Measurements from ENCODE around the gene SRRM2.

The SRRM2 gene

DNA sequence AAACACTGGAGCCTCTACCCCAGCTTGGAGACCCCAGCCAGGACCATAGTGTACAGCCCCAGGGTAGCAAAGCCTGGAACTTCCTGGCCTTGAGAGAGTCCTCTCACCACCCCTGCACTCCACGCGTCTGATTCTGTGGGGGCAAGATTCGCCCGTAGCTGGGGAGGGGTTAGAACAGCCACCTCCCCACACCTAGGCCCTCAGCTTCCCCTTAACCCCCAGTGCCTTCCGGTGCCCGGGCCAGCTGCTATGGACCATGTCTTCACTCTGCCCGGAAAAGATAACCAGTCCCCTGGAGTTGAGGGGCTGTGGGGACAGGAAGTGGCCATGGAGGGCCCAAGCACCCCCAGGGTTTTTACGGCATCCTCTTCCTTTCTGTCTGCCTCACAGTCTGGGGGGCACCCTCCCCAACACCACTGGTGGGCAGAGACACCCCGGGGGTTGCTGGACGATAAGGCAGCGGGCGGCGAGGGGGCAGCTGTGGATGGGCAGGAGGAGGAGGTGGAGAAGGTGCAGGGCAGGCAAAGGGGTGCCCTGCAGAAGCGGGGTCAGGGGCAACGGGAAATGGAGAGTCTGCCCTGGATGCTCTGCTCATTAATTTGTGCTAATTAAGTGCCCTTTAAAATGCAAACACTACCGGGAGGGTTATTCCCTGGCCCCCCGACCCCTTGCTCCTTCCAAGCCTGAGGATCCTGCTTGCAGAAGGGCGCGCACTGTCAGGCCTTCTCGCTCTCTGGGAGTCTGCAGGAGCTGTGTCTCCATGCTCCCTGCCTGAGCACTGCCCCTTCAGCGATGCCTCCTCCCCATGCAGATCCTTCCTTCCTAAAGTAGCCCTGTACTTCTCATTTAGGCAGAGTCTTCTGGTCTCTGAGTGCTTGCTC, 34.8 kb upstream of the SRRM2 start:
- H3K14ac ChIP-seq (ENCODE audit: low read length), result no peak overlapping the region
- no CpG with 5 or more reads among the region's 21 CpGs for WGBS, 2 donors (ENCODE audit: extremely low coverage in 2 of 2, insufficient read length in 2 of 2, insufficient replicate concordance in 1 of 2)
- H3K36me3 ChIP-seq (replicated peaks in 1 of 2; ENCODE audit: control insufficient read depth in 2 of 2, insufficient read depth in 2 of 2, low read length in 2 of 2), result no peaks in the 10 kb centered on the region
- peaks cover 5% of the 10 kb centered on the region for H3K79me1 ChIP-seq (ENCODE audit: low read depth, low read length)
- no peak for DNase-seq (ENCODE audit: low spot score)
- H3K4me3 ChIP-seq (ENCODE audit: low read length in 2 of 2), result no peak overlapping the region
- no peak overlapping the region for H2BK15ac ChIP-seq (ENCODE audit: low read length)
- no peak overlapping the region for H3K4ac ChIP-seq (ENCODE audit: low read length)
- H2AK5ac ChIP-seq (ENCODE audit: low read depth, low read length), result no peak overlapping the region
- H2BK5ac ChIP-seq (ENCODE audit: low read length), result no peak overlapping the region
- peak overlapping the region; percentile 51 for H3K9ac ChIP-seq (ENCODE audit: low read depth, low read length, poor library complexity)
- H2BK12ac ChIP-seq (ENCODE audit: low read length), result no peak overlapping the region
- no peak overlapping the region for H2BK120ac ChIP-seq (ENCODE audit: low read depth, low read length)
- H4K91ac ChIP-seq (ENCODE audit: low read depth, low read length, poor library complexity), result no peak overlapping the region
- no peak overlapping the region for H3K4me2 ChIP-seq (ENCODE audit: insufficient read depth, low read length, poor library complexity, severe bottlenecking)
- peaks cover 0 to 4% of the 10 kb centered on the region in 2 donors for H3K4me1 ChIP-seq (ENCODE audit: control insufficient read depth in 2 of 2, insufficient read depth in 1 of 2, low read depth in 1 of 2, low read length in 2 of 2)
- no peak overlapping the region for H3K23ac ChIP-seq (ENCODE audit: low read depth, low read length, poor library complexity)
- no peak overlapping the region for H3K27ac ChIP-seq (replicated peaks; ENCODE audit: low read length)
- no peak overlapping the region for H3K18ac ChIP-seq (ENCODE audit: low read length)
- H3K27me3 ChIP-seq (ENCODE audit: control insufficient read depth in 3 of 3, insufficient read depth in 3 of 3, low read depth in 1 of 3, low read length in 3 of 3), result peaks cover 0 to 4% (median 0%) of the 10 kb centered on the region in 3 experiments
- no peak overlapping the region for H4K8ac ChIP-seq (ENCODE audit: low read depth, low read length)
- no peaks in the 10 kb centered on the region for H3K9me3 ChIP-seq (replicated peaks in 1 of 2; ENCODE audit: control insufficient read depth in 2 of 2, insufficient read depth in 1 of 2, low read depth in 1 of 2, low read length in 2 of 2)
- no peak overlapping the region for H2AFZ ChIP-seq (ENCODE audit: low read length)

DNA sequence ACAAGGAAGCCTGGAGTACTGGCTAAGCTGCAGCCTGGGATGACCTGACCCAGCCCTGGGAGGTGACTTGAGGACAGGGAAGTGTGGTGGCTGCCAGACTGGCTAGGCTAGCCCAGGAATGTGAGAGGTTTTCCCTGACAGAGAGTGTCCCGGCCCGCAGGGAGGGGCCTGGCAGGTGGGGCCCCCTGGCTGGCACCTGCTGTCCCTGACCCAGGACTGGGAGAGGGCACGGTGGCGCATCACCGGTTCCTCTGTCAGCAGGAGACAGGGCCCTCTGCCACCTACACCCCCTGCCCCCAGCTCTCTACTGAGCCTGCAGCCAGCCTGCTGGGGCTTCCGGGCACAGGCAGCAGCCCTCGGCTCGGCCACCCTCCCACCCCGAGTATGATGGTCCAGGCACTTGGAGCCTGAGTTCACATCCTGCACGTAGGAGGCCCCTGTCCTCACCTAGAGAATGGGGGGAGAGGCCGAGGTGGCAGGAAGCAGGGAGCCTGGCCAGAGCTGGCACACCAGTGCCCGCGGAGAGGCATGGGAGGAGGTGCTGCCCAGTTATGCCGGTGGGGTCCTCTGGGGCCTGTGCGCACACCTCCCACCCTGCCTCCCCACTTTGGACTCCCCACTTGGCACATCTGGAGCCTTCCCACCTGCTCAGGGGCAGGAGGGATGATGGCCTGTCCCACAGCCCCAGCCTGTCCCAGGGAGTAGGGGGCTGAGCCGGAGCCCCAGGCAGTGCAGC, 32.9 kb upstream of the SRRM2 start:
- Histone ChIP-seq H3K4me3 (ENCODE audit: low read length in 2 of 2) (peak overlapping the region in 1 of 2 donors; percentile 60), H3K9ac (ENCODE audit: low read depth, low read length, poor library complexity) (peak overlapping the region; percentile 60), H3K4me2 (ENCODE audit: insufficient read depth, low read length, poor library complexity, severe bottlenecking) (no peak overlapping the region), H4K8ac (ENCODE audit: low read depth, low read length) (no peak overlapping the region), H3K27me3 (ENCODE audit: control insufficient read depth in 3 of 3, insufficient read depth in 3 of 3, low read depth in 1 of 3, low read length in 3 of 3) (peaks cover 0 to 5% (median 4%) of the 10 kb centered on the region in 3 experiments), H2AFZ (ENCODE audit: low read length) (peak overlapping the region; percentile 17), H3K36me3 (replicated peaks in 1 of 2; ENCODE audit: control insufficient read depth in 2 of 2, insufficient read depth in 2 of 2, low read length in 2 of 2) (no peaks in the 10 kb centered on the region), H3K18ac (ENCODE audit: low read length) (peak overlapping the region; percentile 11), H3K4ac (ENCODE audit: low read length) (no peak overlapping the region), H3K23ac (ENCODE audit: low read depth, low read length, poor library complexity) (peak overlapping the region; percentile 85), H3K4me1 (ENCODE audit: control insufficient read depth in 2 of 2, insufficient read depth in 1 of 2, low read depth in 1 of 2, low read length in 2 of 2) (peaks cover 0 to 4% of the 10 kb centered on the region in 2 donors), H2BK12ac (ENCODE audit: low read length) (peak overlapping the region; percentile 73), H2BK5ac (ENCODE audit: low read length) (peak overlapping the region; percentile 35), H2AK5ac (ENCODE audit: low read depth, low read length) (peak overlapping the region; percentile 98), H3K14ac (ENCODE audit: low read length) (no peak overlapping the region), H2BK15ac (ENCODE audit: low read length) (peak overlapping the region; percentile 49), H3K9me3 (replicated peaks in 1 of 2; ENCODE audit: control insufficient read depth in 2 of 2, insufficient read depth in 1 of 2, low read depth in 1 of 2, low read length in 2 of 2) (no peaks in the 10 kb centered on the region), H4K91ac (ENCODE audit: low read depth, low read length, poor library complexity) (no peak overlapping the region), H2BK120ac (ENCODE audit: low read depth, low read length) (no peak overlapping the region), H3K79me1 (ENCODE audit: low read depth, low read length) (peaks cover 5% of the 10 kb centered on the region), H3K27ac (replicated peaks; ENCODE audit: low read length) (no peak overlapping the region)
- no CpG with 5 or more reads among the region's 16 CpGs for WGBS, 2 donors (ENCODE audit: extremely low coverage in 2 of 2, insufficient read length in 2 of 2, insufficient replicate concordance in 1 of 2)
- no peak for DNase-seq (ENCODE audit: low spot score)

DNA sequence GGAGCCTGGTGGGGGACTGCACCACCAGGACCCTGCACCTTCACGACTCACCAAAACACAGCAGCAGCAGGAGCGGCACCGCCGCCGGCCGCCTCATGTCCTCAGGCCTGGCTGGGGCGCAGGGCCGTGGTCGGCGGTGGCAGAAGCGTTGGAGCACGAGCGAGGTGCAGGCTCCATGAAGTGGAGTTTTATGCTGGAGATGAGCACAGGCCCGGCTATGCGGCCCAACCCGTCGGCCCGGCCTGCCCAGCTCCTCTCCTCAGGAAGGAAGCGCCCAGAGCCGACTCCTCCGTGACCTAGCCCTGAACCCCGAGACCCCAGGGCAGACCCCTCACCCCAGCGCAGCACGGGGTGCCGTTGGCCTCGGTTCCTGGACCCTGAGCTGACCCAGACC, 32.4 kb upstream of the SRRM2 start, which contains the start of gene PRSS27:
Gene PRSS27, minus strand, starts transcription at position 161 of the 394 bp plus-strand sequence. Its CDS starts 64 bp downstream, at position 97.
- Histone ChIP-seq H3K14ac (ENCODE audit: low read length) (peak within 1 kb of the TSS; percentile 38), H3K23ac (ENCODE audit: low read depth, low read length, poor library complexity) (peak within 1 kb of the TSS; percentile 96)
- WGBS, 2 donors (ENCODE audit: extremely low coverage in 2 of 2, insufficient read length in 2 of 2, insufficient replicate concordance in 1 of 2), result no CpG with 5 or more reads among the region's 26 CpGs

More for the DNA sequence above, 32.4 kb upstream of the SRRM2 start, which contains the start of gene PRSS27:
- peak within 1 kb of the TSS; percentile 65 for H4K8ac ChIP-seq (ENCODE audit: low read depth, low read length)
- no peaks in the 10 kb centered on the region for H3K9me3 ChIP-seq (replicated peaks in 1 of 2; ENCODE audit: control insufficient read depth in 2 of 2, insufficient read depth in 1 of 2, low read depth in 1 of 2, low read length in 2 of 2)
- peak within 1 kb of the TSS; percentile 85 for H4K91ac ChIP-seq (ENCODE audit: low read depth, low read length, poor library complexity)
- peak within 1 kb of the TSS; percentile 35 for H2BK5ac ChIP-seq (ENCODE audit: low read length)
- no peak for DNase-seq (ENCODE audit: low spot score)
- H2BK15ac ChIP-seq (ENCODE audit: low read length), result peak within 1 kb of the TSS; percentile 49
- H2BK120ac ChIP-seq (ENCODE audit: low read depth, low read length), result no peak within 1 kb of the TSS
- no peaks in the 10 kb centered on the region for H3K36me3 ChIP-seq (replicated peaks in 1 of 2; ENCODE audit: control insufficient read depth in 2 of 2, insufficient read depth in 2 of 2, low read length in 2 of 2)
- peaks cover 0 to 6% (median 4%) of the 10 kb centered on the region in 3 experiments for H3K27me3 ChIP-seq (ENCODE audit: control insufficient read depth in 3 of 3, insufficient read depth in 3 of 3, low read depth in 1 of 3, low read length in 3 of 3)
- peak within 1 kb of the TSS; percentile 62 for H3K4me2 ChIP-seq (ENCODE audit: insufficient read depth, low read length, poor library complexity, severe bottlenecking)
- H2AK5ac ChIP-seq (ENCODE audit: low read depth, low read length), result peak within 1 kb of the TSS; percentile 98
- H2AFZ ChIP-seq (ENCODE audit: low read length), result peak within 1 kb of the TSS; percentile 91
- peak within 1 kb of the TSS; percentile 68 for H3K27ac ChIP-seq (replicated peaks; ENCODE audit: low read length)
- H3K4ac ChIP-seq (ENCODE audit: low read length), result peak within 1 kb of the TSS; percentile 76
- peaks cover 0 to 4% of the 10 kb centered on the region in 2 donors for H3K4me1 ChIP-seq (ENCODE audit: control insufficient read depth in 2 of 2, insufficient read depth in 1 of 2, low read depth in 1 of 2, low read length in 2 of 2)
- H3K18ac ChIP-seq (ENCODE audit: low read length), result peak within 1 kb of the TSS; percentile 96
- peaks cover 5% of the 10 kb centered on the region for H3K79me1 ChIP-seq (ENCODE audit: low read depth, low read length)
- peak within 1 kb of the TSS; percentile 60 to 83 for H3K4me3 ChIP-seq (ENCODE audit: low read length in 2 of 2)
- peak within 1 kb of the TSS; percentile 73 for H2BK12ac ChIP-seq (ENCODE audit: low read length)
- peak within 1 kb of the TSS; percentile 60 for H3K9ac ChIP-seq (ENCODE audit: low read depth, low read length, poor library complexity)
